BE2C (cell line): ENCODE results near the gene NPEPPS.
A peak's percentile ranks its signal among the peaks of the same experiment; 100 is the strongest.

ENCODE experiments used
- DNase-seq: peaks from one replicate; pipeline ENCODE4 v3.0.0-alpha.2; 2020
- H3K27me3 ChIP-seq: fragments of 250-450 bp; sonication (Bioruptor Pico); 2 replicates; pipeline ENCODE4 v1.5.1; 2020; ENCODE audit warnings: mild to moderate bottlenecking
- H3K36me3 ChIP-seq: fragments of 250-450 bp; sonication (Bioruptor Pico); 2 replicates; pipeline ENCODE4 v1.5.1; 2020; ENCODE audit warnings: mild to moderate bottlenecking
- H3K4me1 ChIP-seq: fragments of 250-450 bp; sonication (Bioruptor Pico); 2 replicates; pipeline ENCODE4 v1.5.1; 2020
- H3K4me3 ChIP-seq: 2 replicates; pipeline ENCODE4 v1.5.1; 2011; ENCODE audit warnings: low read depth, low read length
- H3K9me3 ChIP-seq: fragments of 250-450 bp; sonication (Bioruptor Pico); 2 replicates; pipeline ENCODE4 v1.5.1; 2020
- TF ChIP-seq, protein P1 (sequence below): IDR thresholded peaks from 2 replicates; pipeline ENCODE4 v1.5.1; 2012; ENCODE audit warnings: mild to moderate bottlenecking, low read depth, low read length

The NPEPPS gene

GRCh38 chr17:47603830-47604597 is 73.1 kb downstream of the NPEPPS start:
- peaks cover 16% of the 10 kb centered on the region for H3K4me1 ChIP-seq
- no peak overlapping the region for H3K4me3 ChIP-seq
- H3K36me3 ChIP-seq = peaks cover 43% of the 10 kb centered on the region
- H3K9me3 ChIP-seq = no peaks in the 10 kb centered on the region
- DNase-seq = peak; percentile 24
- TF ChIP-seq, protein P1, sequence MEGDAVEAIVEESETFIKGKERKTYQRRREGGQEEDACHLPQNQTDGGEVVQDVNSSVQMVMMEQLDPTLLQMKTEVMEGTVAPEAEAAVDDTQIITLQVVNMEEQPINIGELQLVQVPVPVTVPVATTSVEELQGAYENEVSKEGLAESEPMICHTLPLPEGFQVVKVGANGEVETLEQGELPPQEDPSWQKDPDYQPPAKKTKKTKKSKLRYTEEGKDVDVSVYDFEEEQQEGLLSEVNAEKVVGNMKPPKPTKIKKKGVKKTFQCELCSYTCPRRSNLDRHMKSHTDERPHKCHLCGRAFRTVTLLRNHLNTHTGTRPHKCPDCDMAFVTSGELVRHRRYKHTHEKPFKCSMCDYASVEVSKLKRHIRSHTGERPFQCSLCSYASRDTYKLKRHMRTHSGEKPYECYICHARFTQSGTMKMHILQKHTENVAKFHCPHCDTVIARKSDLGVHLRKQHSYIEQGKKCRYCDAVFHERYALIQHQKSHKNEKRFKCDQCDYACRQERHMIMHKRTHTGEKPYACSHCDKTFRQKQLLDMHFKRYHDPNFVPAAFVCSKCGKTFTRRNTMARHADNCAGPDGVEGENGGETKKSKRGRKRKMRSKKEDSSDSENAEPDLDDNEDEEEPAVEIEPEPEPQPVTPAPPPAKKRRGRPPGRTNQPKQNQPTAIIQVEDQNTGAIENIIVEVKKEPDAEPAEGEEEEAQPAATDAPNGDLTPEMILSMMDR = no peak
- no peaks in the 10 kb centered on the region for H3K27me3 ChIP-seq

DNA sequence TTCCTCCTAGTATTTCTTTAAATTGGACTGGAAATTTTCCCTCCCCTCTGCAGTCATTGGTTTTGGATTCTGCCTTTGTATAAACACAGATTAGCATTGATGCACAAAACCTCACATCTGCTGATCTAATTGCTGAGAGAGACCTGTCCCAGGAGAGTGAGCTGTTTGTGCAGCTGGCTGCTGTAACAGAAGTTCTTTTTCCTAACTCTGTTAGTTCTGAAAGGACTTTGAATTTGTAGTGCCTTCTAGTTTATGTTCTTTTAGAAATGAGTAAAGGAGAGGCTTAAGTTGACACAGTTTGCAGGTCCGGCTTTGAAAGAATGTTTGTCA is 73.7 kb downstream of the NPEPPS start:
- Histone ChIP-seq H3K27me3 (no peaks in the 10 kb centered on the region), H3K36me3 (peaks cover 42% of the 10 kb centered on the region), H3K9me3 (no peaks in the 10 kb centered on the region), H3K4me1 (peaks cover 16% of the 10 kb centered on the region), H3K4me3 (no peak overlapping the region)
- TF ChIP-seq, protein P1 = no peak
- peak; percentile 58 for DNase-seq

DNA sequence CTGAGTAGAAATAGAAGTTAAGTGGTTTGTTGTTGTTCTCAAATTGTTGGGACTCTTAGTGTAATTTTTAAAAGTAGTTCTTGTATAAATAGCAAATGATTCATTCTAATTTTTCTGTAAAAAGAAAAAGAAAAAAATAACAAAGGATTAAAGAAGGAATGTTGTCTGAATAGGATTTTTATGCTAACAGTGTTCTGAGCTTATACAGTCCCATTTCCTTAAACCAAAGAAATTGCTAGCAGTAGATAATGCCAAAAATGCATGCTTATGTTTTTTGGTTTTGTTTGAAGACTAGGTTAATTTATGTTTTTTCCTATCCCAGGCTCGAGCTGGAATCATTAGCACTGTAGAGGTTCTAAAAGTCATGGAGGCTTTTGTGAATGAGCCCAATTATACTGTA is 74.1 kb downstream of the NPEPPS start:
- Histone ChIP-seq H3K9me3 (no peaks in the 10 kb centered on the region), H3K36me3 (peaks cover 38% of the 10 kb centered on the region), H3K4me1 (peaks cover 16% of the 10 kb centered on the region), H3K4me3 (no peak overlapping the region), H3K27me3 (no peaks in the 10 kb centered on the region)
- TF ChIP-seq, protein P1 = no peak
- no peak for DNase-seq

DNA sequence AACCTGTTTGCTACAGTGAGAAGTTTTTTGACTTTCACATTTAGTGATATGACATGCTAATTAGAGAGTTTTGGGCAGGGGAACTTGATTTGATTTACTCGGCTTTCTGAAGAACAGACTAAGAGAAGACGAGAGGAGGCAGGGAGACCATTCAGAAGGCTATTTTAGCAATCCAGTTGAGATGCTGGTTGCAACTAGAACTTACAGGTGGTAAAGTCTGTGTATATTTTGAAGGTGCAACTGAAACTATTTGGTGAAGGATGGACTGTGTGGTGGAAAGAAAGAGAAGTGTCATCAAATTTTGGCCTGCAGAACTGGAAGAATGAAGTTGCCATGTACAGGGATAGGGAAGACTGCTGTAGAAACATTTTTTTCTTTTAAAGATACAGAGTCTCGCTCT is 76.6 kb downstream of the NPEPPS start:
- H3K36me3 ChIP-seq = peaks cover 27% of the 10 kb centered on the region
- no peak overlapping the region for H3K4me3 ChIP-seq

GRCh38 chr17:47611372-47612350 is 80.8 kb downstream of the NPEPPS start:
- H3K4me1 ChIP-seq = no peaks in the 10 kb centered on the region
- TF ChIP-seq, protein P1 = no peak
- no peak for DNase-seq
- H3K36me3 ChIP-seq = peaks cover 24% of the 10 kb centered on the region
- no peak overlapping the region for H3K4me3 ChIP-seq
- no peaks in the 10 kb centered on the region for H3K27me3 ChIP-seq
- no peaks in the 10 kb centered on the region for H3K9me3 ChIP-seq

More for the DNA sequence above, 76.6 kb downstream of the NPEPPS start:
- TF ChIP-seq, protein P1 = no peak
- peaks cover 16% of the 10 kb centered on the region for H3K4me1 ChIP-seq
- H3K9me3 ChIP-seq = no peaks in the 10 kb centered on the region
- DNase-seq = no peak
- no peaks in the 10 kb centered on the region for H3K27me3 ChIP-seq
